Choroid plexus epithelial cell (primary cell): ENCODE results near the gene OR2C3.

Experiments
- DNase-seq: peaks from one replicate; pipeline ENCODE4 v3.0.0-alpha.2; 2010; ENCODE audit warnings: low read depth
- H3K4me3 ChIP-seq: 2 replicates; pipeline ENCODE4 v1.5.1; 2011; ENCODE audit warnings: low read depth, mild to moderate bottlenecking, control low read depth, low read length, moderate library complexity
- TF ChIP-seq, protein P1 (sequence below): conservative IDR thresholded peaks from 2 replicates; pipeline ENCODE4 v1.5.1; 2011; ENCODE audit warnings: low read depth, mild to moderate bottlenecking, control low read depth, inconsistent platforms, low read length, moderate library complexity

Gene OR2C3

DNA sequence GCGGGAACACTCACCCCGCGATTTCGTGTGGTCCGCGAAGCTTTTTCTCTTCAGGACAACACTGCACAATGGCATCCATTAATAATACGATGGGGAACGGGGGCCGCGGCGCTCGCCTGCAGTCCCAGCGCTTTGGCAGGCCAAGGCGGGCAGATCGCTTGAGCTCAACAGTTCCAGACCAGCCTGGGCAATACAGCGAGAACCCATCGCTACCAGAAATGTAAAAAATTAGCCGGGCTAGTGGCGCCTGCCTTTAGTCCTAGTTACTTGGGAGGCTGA lies 17.7 kb downstream of the OR2C3 start:
- TF ChIP-seq, protein P1, sequence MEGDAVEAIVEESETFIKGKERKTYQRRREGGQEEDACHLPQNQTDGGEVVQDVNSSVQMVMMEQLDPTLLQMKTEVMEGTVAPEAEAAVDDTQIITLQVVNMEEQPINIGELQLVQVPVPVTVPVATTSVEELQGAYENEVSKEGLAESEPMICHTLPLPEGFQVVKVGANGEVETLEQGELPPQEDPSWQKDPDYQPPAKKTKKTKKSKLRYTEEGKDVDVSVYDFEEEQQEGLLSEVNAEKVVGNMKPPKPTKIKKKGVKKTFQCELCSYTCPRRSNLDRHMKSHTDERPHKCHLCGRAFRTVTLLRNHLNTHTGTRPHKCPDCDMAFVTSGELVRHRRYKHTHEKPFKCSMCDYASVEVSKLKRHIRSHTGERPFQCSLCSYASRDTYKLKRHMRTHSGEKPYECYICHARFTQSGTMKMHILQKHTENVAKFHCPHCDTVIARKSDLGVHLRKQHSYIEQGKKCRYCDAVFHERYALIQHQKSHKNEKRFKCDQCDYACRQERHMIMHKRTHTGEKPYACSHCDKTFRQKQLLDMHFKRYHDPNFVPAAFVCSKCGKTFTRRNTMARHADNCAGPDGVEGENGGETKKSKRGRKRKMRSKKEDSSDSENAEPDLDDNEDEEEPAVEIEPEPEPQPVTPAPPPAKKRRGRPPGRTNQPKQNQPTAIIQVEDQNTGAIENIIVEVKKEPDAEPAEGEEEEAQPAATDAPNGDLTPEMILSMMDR, result no peak
- no peak overlapping the region for H3K4me3 ChIP-seq
- DNase-seq, result no peak

DNA sequence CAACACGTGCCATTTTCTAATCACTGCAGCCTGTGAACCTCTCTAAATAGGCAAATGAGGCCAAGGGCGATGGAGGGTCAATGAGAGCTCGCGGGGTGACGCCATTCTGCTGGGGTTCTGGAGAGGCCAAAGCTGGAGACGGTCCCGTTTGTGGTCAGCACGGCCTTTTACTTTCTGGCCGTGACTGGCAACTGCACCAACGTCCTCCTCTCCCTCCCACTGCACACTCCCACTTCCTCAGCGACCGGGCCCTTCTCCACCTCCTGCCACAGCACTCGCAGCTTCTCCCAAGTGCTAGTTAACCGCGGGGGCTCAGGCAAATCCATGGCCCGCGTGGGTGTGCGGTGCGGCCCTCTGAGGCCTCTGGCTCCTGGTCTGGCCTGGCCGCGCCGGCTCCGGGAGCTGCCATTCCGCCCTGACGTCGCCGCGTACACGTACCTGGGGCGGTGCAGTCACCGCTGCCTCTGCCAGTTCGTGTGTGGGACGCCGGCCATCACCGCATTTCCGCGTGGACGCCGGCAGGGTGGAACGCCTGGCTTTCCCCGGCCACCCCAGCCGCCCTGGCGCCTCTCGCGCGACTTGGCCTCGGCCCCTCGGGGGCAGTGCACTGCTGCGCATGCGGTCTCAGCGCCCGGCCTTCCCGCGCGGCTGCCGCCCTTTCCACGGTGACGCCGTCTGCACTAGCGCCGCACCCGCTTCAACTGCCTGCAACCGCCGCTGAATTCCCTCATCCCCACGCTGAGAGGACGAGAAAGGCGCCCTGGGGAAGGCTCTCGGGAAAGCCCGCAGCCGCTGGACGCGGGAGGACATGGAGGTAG lies 18.2 kb downstream of the OR2C3 start:
- H3K4me3 ChIP-seq, result no peak overlapping the region
- DNase-seq, result no peak
- TF ChIP-seq, protein P1, result no peak

DNA sequence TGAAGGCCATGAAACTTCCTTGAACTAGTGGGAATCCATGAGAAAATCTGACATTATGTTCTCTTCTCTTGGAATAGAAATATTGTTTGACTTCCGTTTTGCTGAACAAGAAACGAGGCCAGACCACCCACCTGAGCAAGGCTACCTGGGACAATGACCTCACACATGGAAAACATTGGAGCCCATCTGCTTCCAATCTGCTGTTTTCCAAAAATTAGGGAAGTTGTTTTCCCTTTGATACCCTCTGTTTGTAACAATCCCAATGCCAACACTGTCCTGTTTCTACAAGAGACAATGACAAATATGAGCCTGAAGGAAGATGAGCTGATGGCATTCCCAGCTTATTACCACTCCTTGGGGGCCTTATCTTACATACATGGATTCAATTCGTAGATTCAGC lies 29.4 kb downstream of the OR2C3 start:
- TF ChIP-seq, protein P1, result no peak
- no peak for DNase-seq
- H3K4me3 ChIP-seq, result no peak overlapping the region

DNA sequence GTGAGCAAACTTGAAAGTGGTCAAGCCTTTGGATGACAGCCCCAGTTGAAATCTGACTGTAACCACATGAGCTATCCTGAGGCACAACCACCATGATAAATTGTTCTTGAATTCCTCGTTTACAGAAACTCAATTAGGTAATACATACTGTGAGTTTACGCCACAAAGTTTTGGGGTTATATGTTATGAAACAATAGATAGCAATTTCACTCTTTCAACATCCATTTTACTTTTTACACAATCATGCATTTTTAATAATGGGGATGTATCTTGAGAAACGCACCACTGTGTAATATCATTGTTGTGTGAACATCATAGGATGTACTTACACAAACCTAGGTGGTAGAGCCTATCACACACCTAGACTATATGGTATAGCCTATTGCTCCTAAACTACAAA lies 35.4 kb downstream of the OR2C3 start:
- no peak overlapping the region for H3K4me3 ChIP-seq
- no peak for DNase-seq
- TF ChIP-seq, protein P1, result no peak

DNA sequence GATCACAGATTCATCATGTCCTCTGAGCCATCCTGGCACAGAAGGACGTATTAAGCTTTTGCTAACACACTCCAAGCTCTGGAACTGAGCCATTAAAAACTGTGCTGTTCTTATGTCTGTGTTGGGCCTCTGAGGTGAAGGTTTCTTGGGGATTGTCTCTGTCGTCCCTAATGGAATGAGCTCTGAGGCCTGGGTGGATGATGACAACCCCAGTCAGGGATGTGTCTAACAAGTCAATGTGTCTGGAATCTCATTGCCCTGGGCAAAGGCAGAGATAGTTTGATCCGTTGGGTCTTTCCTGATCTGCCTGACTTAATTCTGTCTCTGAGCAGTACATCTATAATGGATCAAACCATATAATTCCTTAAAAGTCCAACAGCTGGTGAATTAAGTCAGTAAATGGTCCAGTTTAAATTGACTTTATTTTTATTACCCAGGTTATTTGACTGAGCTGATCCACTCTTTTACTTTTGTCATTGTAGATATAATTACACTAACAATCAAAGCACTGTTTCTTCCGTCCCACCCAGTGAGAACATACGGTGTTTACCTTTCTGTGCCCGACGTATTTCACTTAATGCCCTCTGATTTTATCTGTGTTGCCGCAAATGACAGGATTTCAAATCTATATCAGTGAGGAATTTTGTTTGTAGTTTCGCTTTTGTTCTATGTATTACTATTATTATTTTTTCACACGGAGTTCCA lies 39.5 kb downstream of the OR2C3 start:
- H3K4me3 ChIP-seq, result no peak overlapping the region
- TF ChIP-seq, protein P1, result no peak

DNA sequence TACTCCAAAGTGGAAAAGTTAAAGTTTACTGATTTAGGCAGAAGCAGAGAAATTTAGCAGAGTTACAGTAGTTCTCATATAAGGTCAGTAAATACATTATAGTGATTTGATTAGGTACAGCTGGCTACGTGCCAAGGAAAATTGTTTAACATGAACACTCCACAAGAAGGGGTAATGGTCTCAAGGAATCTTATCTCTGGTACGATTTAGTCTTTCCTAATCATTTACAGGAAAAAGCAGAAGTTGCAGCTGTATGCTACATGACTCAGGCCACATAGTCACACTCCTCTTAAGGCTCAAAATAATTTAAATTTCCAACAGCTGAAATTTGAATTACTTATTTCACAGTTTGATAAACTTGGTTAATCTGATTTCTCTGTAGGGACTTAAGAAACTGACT lies 41.5 kb downstream of the OR2C3 start:
- no peak overlapping the region for H3K4me3 ChIP-seq
- no peak for DNase-seq
- TF ChIP-seq, protein P1, result no peak

More for the DNA sequence above, 39.5 kb downstream of the OR2C3 start:
- no peak for DNase-seq

DNA sequence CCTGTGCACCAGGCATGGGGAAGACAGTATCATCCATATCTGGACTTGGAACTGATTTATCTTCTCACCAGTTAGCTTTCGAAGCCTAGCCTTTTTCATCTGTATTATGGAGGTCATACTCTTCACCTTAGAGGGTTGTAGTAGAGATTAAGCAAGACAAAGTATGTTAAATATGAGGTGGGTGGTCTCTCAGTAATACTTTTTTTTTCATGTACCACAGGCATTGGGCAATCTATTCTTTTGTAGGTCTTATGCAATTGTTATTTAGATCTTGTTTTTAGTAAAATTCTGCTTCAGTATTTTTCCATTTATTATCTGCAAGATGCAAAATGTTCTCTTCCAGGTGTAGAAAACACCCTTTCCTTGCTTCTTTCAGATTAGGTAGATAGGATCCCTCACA lies 43.1 kb downstream of the OR2C3 start:
- no peak for DNase-seq
- H3K4me3 ChIP-seq, result no peak overlapping the region
- TF ChIP-seq, protein P1, result no peak
